Right lobe of liver (tissue), 4 donors: ENCODE results near the gene PLIN5.

Experiments used
- CTCF ChIP-seq, 4 donors: fragments of 200-600 bp in 3 of 4; fragments of 450-650 bp in 1 of 4; IDR thresholded peaks; one replicate each; pipeline versions ENCODE4 v1.5.1 to v1.8.0; 2016 to 2022; ENCODE audit warnings: antibody characterized with exemption in 4 of 4, mild to moderate bottlenecking in 2 of 4
- POLR2A ChIP-seq: fragments of 450-650 bp; IDR thresholded peaks from one replicate; pipeline ENCODE4 v1.6.1; 2017; ENCODE audit warnings: antibody characterized with exemption, mild to moderate bottlenecking
- donor health status: DM: no; HTN: no; CAD: no.
- donor health status: DM: no; HTN: no; CAD: no.
- donor health status: DM: no; HTN: yes; CAD: no.

GRCh38 chr19:4559569-4559968, 24.5 kb upstream of the PLIN5 start, which contains the start of gene SEMA6B:
- no peak for TF ChIP-seq CTCF (IDR thresholded peaks at IDR 0.05)
- no peak for TF ChIP-seq POLR2A
